RWPE1 (cell line): ENCODE measurements around the gene NOP16.

Experiments
- CTCF ChIA-PET: fragments of 350-600 bp; sonication (Branson Sonifier 250); formaldehyde crosslinking; extraction: SDS; loops from one replicate; lab custom pipeline; 2021; lab: Yijun Ruan, JAX
- POLR2A ChIA-PET: fragments of 400-600 bp; formaldehyde crosslinking; extraction: SDS; loops from one replicate; lab custom pipeline; 2020; ENCODE audit warnings: antibody characterized with exemption; ENCODE audit not compliant: low non-redundant PET; lab: Yijun Ruan, JAX
- DNase-seq: peaks from one replicate; pipeline ENCODE4 v3.0.0; 2012; ENCODE audit warnings: low spot score
- H3K27ac ChIP-seq: fragments of 450-650 bp; 2 replicates; pipeline ENCODE4 v1.5.1; 2017
- CTCF ChIP-seq: fragments of 450-650 bp; conservative IDR thresholded peaks from 2 replicates; pipeline ENCODE4 v1.5.1; 2017; ENCODE audit warnings: low read depth, mild to moderate bottlenecking

The NOP16 gene

GRCh38 chr5:176388444-176389134, at the start of gene NOP16, which contains the start of gene HIGD2A:
Gene NOP16, minus strand, starts transcription at chr5:176388598. Its CDS starts 59 bp downstream, at chr5:176388539.
Gene HIGD2A, plus strand, starts transcription at chr5:176388751. Its CDS starts 69 bp downstream, at chr5:176388820.
- POLR2A ChIA-PET = interaction anchor here (1.8 kb wide), 1 partner anchor 18 kb away, joined by 4 read pairs; no protein-coding TSS in a partner anchor
- peak within 1 kb of the TSS; percentile 99 for H3K27ac ChIP-seq
- peak; percentile 99 for DNase-seq
- CTCF ChIA-PET = interaction anchor here (0.6 to 1.1 kb wide), 5 partner anchors 22 to 924 kb away, joined by 3 read pairs; partner anchors contain the start of gene CLTB
- TF ChIP-seq CTCF = no peak

- POLR2A ChIA-PET = no interaction called here
- no peak overlapping the region for H3K27ac ChIP-seq
- CTCF ChIA-PET = no interaction called here
- TF ChIP-seq CTCF = no peak
- DNase-seq = no peak
Measured at GRCh38 chr5:176436656-176437055, 48.3 kb upstream of the NOP16 start.

- H3K27ac ChIP-seq = no peak overlapping the region
- TF ChIP-seq CTCF = no peak
- no peak for DNase-seq
- ChIA-PET POLR2A (no interaction called here), CTCF (no interaction called here)
Measured at GRCh38 chr5:176432707-176433106, 44.3 kb upstream of the NOP16 start.

GRCh38 chr5:176429972-176430371, 41.6 kb upstream of the NOP16 start:
- DNase-seq = no peak
- CTCF ChIA-PET = interaction anchor here (0.5 to 1.6 kb wide), 2 partner anchors 18 to 217 kb away, joined by 3 to 5 read pairs; partner anchors contain the start of genes FAF2 and TSPAN17
- H3K27ac ChIP-seq = no peak overlapping the region
- no peak for TF ChIP-seq CTCF
- POLR2A ChIA-PET = no interaction called here

- ChIA-PET POLR2A (no interaction called here), CTCF (interaction anchor here (0.6 kb wide), 1 partner anchor 145 kb away, joined by 3 read pairs; no protein-coding TSS in a partner anchor)
- no peak overlapping the region for H3K27ac ChIP-seq
- no peak for DNase-seq
- TF ChIP-seq CTCF = no peak
Measured at GRCh38 chr5:176427971-176428370, 39.6 kb upstream of the NOP16 start.

GRCh38 chr5:176426876-176427275, 38.5 kb upstream of the NOP16 start:
- POLR2A ChIA-PET = no interaction called here
- CTCF ChIA-PET = interaction anchor here (0.6 to 0.7 kb wide), 2 partner anchors 26 to 152 kb away, joined by 4 read pairs; no protein-coding TSS in a partner anchor
- no peak overlapping the region for H3K27ac ChIP-seq
- no peak for DNase-seq
- no peak for TF ChIP-seq CTCF
